ENCODE results near the gene C16orf95.

Gene C16orf95

GRCh38 chr16:87361916-87362619 is 44.9 kb upstream of the C16orf95 start:
- FAIRE-seq, result no peak
- no peak for DNase-seq (ENCODE audit: insufficient read length, low spot score)
- TF ChIP-seq, protein P1, sequence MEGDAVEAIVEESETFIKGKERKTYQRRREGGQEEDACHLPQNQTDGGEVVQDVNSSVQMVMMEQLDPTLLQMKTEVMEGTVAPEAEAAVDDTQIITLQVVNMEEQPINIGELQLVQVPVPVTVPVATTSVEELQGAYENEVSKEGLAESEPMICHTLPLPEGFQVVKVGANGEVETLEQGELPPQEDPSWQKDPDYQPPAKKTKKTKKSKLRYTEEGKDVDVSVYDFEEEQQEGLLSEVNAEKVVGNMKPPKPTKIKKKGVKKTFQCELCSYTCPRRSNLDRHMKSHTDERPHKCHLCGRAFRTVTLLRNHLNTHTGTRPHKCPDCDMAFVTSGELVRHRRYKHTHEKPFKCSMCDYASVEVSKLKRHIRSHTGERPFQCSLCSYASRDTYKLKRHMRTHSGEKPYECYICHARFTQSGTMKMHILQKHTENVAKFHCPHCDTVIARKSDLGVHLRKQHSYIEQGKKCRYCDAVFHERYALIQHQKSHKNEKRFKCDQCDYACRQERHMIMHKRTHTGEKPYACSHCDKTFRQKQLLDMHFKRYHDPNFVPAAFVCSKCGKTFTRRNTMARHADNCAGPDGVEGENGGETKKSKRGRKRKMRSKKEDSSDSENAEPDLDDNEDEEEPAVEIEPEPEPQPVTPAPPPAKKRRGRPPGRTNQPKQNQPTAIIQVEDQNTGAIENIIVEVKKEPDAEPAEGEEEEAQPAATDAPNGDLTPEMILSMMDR (IDR thresholded peaks at IDR 0.05; ENCODE audit: insufficient read depth, missing control alignments), result no peak

DNA sequence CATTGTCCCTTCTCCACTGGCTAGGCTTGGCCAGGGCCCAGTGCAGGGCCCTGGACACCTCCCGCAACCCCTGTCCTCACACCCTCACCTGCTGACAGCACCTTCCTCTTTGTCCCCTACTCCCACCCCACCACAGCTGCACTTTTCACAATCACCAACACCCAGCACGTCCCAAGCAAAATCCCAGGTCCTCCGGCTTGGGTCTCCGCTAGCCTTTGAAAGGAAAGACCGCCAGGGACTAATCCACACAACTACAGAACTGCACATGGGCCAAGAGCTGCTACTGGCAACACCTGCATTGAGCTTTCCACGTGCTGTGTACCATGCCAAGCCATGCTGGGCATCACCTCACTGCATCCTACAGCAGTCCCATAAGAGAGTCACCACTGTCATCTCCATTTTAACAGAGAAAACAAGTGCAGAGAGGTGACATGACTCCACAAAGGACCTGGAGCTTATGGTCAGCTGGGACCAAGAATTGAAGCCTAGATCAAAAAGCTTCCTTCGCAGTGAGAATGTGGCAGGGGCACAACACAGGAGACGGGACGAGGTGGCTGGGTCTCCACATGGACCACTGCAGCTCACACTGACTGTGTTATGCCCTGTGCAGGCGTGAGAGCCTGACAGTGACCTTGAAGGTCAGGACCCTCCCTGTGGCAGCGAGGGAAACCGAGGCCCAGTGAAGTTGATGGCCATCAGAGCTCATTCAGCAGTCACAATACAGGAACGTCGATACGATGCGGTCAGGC is 43.8 kb upstream of the C16orf95 start:
- FAIRE-seq (no peak), DNase-seq (ENCODE audit: insufficient read length, low spot score) (no peak)
- TF ChIP-seq, protein P1 (IDR thresholded peaks at IDR 0.05; ENCODE audit: insufficient read depth, missing control alignments), result no peak

GRCh38 chr16:87359121-87359520 is 41.9 kb upstream of the C16orf95 start:
- TF ChIP-seq, protein P1 (IDR thresholded peaks at IDR 0.05; ENCODE audit: insufficient read depth, missing control alignments), result no peak

DNA sequence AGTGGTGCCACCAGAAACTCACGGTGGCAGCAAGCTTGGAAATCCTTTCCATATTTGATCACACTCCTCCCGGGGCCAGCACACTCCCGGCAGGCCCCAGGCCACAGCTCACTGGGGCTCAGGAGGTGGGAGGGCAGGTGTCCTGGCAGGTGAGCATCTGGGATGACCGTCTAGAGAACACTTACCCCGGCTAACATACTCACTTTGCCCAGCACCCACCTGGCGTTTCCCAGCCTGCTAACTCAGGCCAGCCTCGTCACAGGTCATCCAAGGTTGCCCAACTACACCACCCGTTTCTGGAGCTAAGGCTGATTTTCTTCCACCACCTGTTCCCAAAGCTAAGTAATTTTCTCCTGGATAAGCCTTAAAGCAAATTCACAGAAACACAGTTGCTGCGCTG is 41.5 kb upstream of the C16orf95 start:
- TF ChIP-seq, protein P1 (IDR thresholded peaks at IDR 0.05; ENCODE audit: insufficient read depth, missing control alignments), result no peak
- FAIRE-seq, result no peak
- no peak for DNase-seq (ENCODE audit: insufficient read length, low spot score)

More at GRCh38 chr16:87359121-87359520, 41.9 kb upstream of the C16orf95 start:
- FAIRE-seq, result no peak
- no peak for DNase-seq (ENCODE audit: insufficient read length, low spot score)

- TF ChIP-seq, protein P1 (IDR thresholded peaks at IDR 0.05; ENCODE audit: insufficient read depth, missing control alignments), result no peak
- no peak for DNase-seq (ENCODE audit: insufficient read length, low spot score)
- FAIRE-seq, result no peak
Measured at GRCh38 chr16:87358250-87358649, 41.1 kb upstream of the C16orf95 start.

- FAIRE-seq, result no peak
- DNase-seq (ENCODE audit: insufficient read length, low spot score), result no peak
- TF ChIP-seq, protein P1 (IDR thresholded peaks at IDR 0.05; ENCODE audit: insufficient read depth, missing control alignments), result no peak
Measured at GRCh38 chr16:87356491-87356853, 39.3 kb upstream of the C16orf95 start.

GRCh38 chr16:87353613-87354012 is 36.4 kb upstream of the C16orf95 start:
- no peak for FAIRE-seq
- no peak for DNase-seq (ENCODE audit: insufficient read length, low spot score)
- TF ChIP-seq, protein P1 (IDR thresholded peaks at IDR 0.05; ENCODE audit: insufficient read depth, missing control alignments), result no peak
